BLaER1 (cell line): Measurements from ENCODE around the gene GET3.
"Not testable (repeated sequence)": the region's sequence is repeated elsewhere in the genome, so short reads cannot be mapped to it uniquely, and the experiment has no call there.

Experiments used
- H3K27ac ChIP-seq: shearing (Covaris generic); formaldehyde crosslinking; 2 replicates; pipeline ENCODE4 v1.8.1; 2022
- H3K27me3 ChIP-seq: shearing (Covaris generic); formaldehyde crosslinking; 2 replicates; pipeline ENCODE4 v1.8.1; 2022
- H3K36me3 ChIP-seq: shearing (Covaris generic); formaldehyde crosslinking; 2 replicates; pipeline ENCODE4 v1.8.1; 2022
- H3K4me1 ChIP-seq: shearing (Covaris generic); formaldehyde crosslinking; 2 replicates; pipeline ENCODE4 v1.8.1; 2022
- H3K4me2 ChIP-seq: shearing (Covaris generic); formaldehyde crosslinking; 2 replicates; pipeline ENCODE4 v1.8.1; 2022
- H3K4me3 ChIP-seq: shearing (Covaris generic); formaldehyde crosslinking; 2 replicates; pipeline ENCODE4 v1.8.1; 2022
- H3K9ac ChIP-seq: shearing (Covaris generic); formaldehyde crosslinking; 2 replicates; pipeline ENCODE4 v1.8.1; 2022
- H3K9me3 ChIP-seq: shearing (Covaris generic); formaldehyde crosslinking; 2 replicates; pipeline ENCODE4 v1.8.1; 2022
- H4K20me1 ChIP-seq: shearing (Covaris generic); formaldehyde crosslinking; 2 replicates; pipeline ENCODE4 v1.8.1; 2022
- Cebpa-rat ChIP-seq: shearing (Covaris generic); IDR thresholded peaks from 2 replicates; pipeline ENCODE4 v1.8.1; 2022

The GET3 gene

DNA sequence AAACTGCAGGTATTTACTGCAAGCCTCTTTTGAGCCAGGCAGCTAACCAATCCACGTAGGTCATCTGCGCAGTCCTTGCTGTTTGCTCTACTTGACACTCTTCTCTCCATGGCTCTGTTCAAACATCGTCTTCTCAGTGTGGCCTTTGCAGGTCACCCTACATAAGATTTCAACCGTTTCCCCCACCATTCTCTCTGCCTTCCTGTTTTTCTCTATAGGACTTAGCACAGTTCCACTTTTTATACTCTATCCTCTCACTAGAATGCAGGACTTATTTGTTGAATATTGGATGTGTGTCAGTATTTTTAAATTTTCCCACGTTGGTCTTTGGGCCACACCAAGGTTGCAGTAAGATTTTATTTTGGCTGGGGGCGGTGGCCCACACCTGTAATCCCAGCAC, 39.2 kb upstream of the GET3 start:
- Histone ChIP-seq H3K4me2 (0 out of 2 replicates have a peak overlapping the region, but pooled peaks have one; percentile 97), H3K4me1 (peaks cover 34% of the 10 kb centered on the region), H4K20me1 (peaks cover 41% of the 10 kb centered on the region), H3K27ac (no peak overlapping the region), H3K27me3 (no peaks in the 10 kb centered on the region), H3K36me3 (peaks cover 54% of the 10 kb centered on the region), H3K9me3 (no peaks in the 10 kb centered on the region), H3K4me3 (no peak overlapping the region), H3K9ac (0 out of 2 replicates have a peak overlapping the region, but pooled peaks have one; percentile 24)
- TF ChIP-seq Cebpa-rat: no peak

DNA sequence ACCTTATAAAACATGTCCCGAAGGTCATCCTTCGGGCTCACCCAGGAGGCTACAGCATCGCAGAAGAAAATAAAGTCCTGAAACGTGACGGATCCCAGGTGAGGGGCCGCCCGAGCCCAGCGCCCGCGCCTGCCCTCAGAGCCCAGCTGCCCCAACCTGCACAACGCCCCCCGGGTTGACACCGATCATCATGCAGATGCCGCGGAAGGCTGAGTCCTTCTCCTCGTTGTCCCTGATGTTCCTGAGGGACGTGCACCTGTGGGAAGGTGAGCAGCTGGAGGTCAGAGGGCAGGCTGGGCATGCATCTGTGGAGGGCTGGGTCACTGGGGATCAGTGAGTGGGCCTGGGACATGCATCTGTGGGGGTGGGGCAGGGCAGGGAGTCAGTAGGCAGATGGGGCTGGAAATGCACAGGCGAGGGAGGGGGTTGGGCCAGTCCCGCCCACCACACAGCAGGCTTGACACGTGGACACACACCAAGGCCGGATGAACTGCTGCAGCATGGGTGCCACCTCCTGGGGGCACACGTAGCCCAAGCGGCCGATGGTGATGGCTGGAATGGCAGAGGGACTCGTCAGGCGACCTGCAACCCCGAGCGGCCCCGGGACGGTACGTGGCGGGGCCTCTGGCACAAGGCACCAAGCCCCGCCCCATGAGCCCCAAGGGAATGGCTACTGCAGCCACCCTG, 35.6 kb upstream of the GET3 start:
- peaks cover 19% of the 10 kb centered on the region for H3K4me1 ChIP-seq
- H3K27ac ChIP-seq: no peak overlapping the region
- TF ChIP-seq Cebpa-rat: no peak
- H3K4me3 ChIP-seq: no peak overlapping the region
- peaks cover 90% of the 10 kb centered on the region for H3K36me3 ChIP-seq
- H4K20me1 ChIP-seq: peaks cover 74% of the 10 kb centered on the region
- no peak overlapping the region for H3K4me2 ChIP-seq
- no peaks in the 10 kb centered on the region for H3K27me3 ChIP-seq
- no peak overlapping the region for H3K9ac ChIP-seq
- no peaks in the 10 kb centered on the region for H3K9me3 ChIP-seq

DNA sequence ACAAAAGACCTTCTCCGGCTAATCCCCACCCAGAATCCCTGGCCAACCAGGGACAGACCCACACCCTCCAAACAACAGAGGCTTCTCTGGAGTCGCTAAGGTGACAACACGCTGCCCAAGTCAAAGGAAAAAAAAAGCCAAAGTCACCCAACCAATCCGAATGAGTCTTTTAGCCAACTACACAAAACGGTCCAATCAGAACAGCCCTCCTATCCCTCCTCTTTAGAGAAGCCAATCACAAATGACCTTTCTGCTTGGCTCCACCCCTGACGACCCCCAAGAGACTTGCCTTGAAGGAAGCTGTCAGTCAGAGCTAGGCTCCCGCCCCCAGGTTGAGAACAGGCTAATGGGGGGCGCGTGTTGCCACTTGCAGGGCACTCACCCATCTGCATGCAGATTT, 34.3 kb upstream of the GET3 start:
- H3K36me3 ChIP-seq: peaks cover 100% of the 10 kb centered on the region
- no peaks in the 10 kb centered on the region for H3K27me3 ChIP-seq
- no peak for TF ChIP-seq Cebpa-rat
- no peak overlapping the region for H3K9ac ChIP-seq
- H4K20me1 ChIP-seq: peaks cover 78% of the 10 kb centered on the region
- no peaks in the 10 kb centered on the region for H3K9me3 ChIP-seq
- H3K4me2 ChIP-seq: no peak overlapping the region
- H3K4me3 ChIP-seq: no peak overlapping the region
- peaks cover 6% of the 10 kb centered on the region; the same call in 1 of the 2 replicates for H3K4me1 ChIP-seq
- H3K27ac ChIP-seq: no peak overlapping the region

DNA sequence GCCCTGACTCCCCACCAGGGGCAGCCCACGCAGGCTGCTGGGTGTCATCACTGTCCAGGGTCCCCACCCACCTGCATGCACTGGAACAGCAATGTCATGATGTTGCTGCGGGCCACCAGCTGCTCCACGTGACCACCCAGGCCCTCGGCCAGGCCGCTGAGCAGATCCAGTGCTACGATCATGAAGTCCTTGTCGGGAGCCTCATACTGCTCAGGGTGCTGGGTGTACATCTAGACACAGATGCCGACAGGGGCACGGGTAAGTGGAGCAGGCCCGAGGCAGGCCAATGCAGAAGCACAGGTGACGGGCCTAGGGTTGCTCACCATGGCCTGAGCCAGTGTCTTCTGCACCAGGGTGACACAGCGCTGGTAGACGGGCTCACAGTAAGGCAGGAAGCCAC, 32.1 kb upstream of the GET3 start:
- H4K20me1 ChIP-seq: peaks cover 66% of the 10 kb centered on the region
- peaks cover 100% of the 10 kb centered on the region for H3K36me3 ChIP-seq
- no peak overlapping the region; the same call in 1 of the 2 replicates for H3K9ac ChIP-seq
- H3K9me3 ChIP-seq: no peaks in the 10 kb centered on the region
- H3K4me3 ChIP-seq: no peak overlapping the region
- no peaks in the 10 kb centered on the region for H3K27me3 ChIP-seq
- H3K27ac ChIP-seq: no peak overlapping the region
- no peak for TF ChIP-seq Cebpa-rat
- no peak overlapping the region for H3K4me2 ChIP-seq
- H3K4me1 ChIP-seq: no peaks in the 10 kb centered on the region

DNA sequence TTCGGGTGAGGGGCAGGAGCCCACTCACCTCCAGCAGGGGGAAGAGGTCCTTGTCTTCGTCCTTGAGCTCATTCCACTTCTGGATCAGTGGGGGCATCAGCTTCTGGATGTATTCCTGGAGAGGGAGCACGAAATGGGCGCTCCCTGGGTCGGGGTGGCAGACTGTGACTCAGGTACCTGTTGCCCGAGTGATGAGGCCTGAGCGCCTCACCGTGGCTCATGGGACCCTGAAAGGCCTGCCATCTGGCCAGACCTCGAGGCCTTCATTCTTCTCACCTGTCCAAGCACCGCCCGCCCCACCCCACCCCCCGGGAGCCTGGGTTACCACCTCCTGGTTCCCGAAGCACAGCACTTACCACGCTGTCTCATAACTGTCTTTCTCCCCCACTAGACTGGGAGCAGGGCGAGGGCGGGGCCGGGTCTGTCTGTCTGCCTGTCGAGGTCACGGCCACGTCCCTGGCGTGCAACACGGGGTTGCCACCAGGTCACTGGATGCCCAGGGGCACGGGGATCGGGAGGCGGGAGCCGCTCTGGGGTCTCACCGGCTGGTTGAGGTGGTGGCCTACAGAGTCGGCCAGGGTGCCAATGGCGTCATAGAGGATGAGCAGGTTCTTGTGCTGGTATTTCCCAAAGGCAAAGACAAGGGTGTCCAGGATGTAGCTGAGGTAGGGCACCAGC, 31.5 kb upstream of the GET3 start:
- H3K27me3 ChIP-seq: no peaks in the 10 kb centered on the region
- TF ChIP-seq Cebpa-rat: no peak
- peaks cover 100% of the 10 kb centered on the region for H3K36me3 ChIP-seq
- H3K9me3 ChIP-seq: no peaks in the 10 kb centered on the region
- H3K27ac ChIP-seq: no peak overlapping the region
- H3K4me3 ChIP-seq: no peak overlapping the region
- H3K9ac ChIP-seq: no peak overlapping the region
- no peak overlapping the region for H3K4me2 ChIP-seq
- peaks cover 71% of the 10 kb centered on the region for H4K20me1 ChIP-seq
- no peaks in the 10 kb centered on the region for H3K4me1 ChIP-seq

DNA sequence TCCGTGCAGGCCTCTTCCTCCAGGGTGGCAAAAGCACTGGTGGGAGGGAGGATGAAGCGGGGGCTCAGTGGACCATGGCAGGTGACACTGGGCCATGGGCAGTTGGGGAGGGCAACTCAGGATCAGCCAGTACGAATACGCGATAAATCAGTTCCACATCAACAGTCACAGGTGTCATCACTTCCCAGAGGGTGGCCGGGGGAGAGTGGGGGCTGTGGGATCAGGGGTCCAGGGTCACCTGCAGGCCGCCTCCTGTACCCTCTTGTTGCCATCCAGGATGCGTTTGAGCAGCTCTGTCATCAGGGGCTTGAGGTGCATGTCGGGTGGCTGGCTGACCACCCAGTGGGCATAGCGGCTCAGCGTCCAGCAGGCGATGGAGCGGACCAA, 31.0 kb upstream of the GET3 start:
- Histone ChIP-seq H3K36me3 (peaks cover 100% of the 10 kb centered on the region), H3K4me3 (no peak overlapping the region), H4K20me1 (peaks cover 74% of the 10 kb centered on the region)

DNA sequence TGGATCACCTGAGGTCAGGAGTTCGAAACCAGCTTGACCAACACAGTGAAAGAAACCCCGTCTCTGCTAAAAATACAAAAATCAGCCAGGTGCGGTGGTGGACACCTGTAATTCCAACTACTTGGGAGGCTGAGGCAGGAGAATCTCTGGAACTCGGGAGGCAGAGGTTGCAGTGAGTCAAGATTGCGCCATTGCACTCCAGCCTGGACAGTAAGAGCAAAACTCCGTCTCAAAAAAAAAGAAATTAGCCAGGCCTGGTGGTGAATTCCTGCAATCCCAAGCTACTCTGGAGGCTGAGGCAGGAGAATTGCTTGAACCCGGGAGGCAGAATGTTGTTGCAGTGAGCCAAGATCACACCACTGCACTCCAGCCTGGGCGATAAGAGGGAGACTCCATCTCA, 28.7 kb upstream of the GET3 start:
- Histone ChIP-seq H3K4me2 (no peak overlapping the region), H3K27me3 (no peaks in the 10 kb centered on the region), H3K36me3 (peaks cover 97% of the 10 kb centered on the region), H3K27ac (no peak overlapping the region), H3K4me1 (no peaks in the 10 kb centered on the region), H3K9me3 (no peaks in the 10 kb centered on the region), H3K9ac (no peak overlapping the region), H4K20me1 (peaks cover 69% of the 10 kb centered on the region), H3K4me3 (no peak overlapping the region)
- no peak for TF ChIP-seq Cebpa-rat

More for the DNA sequence above, 31.0 kb upstream of the GET3 start:
- TF ChIP-seq Cebpa-rat: no peak
- no peak overlapping the region for H3K27ac ChIP-seq
- H3K4me2 ChIP-seq: no peak overlapping the region
- no peaks in the 10 kb centered on the region for H3K4me1 ChIP-seq
- no peaks in the 10 kb centered on the region for H3K27me3 ChIP-seq
- H3K9me3 ChIP-seq: no peaks in the 10 kb centered on the region
- no peak overlapping the region for H3K9ac ChIP-seq

DNA sequence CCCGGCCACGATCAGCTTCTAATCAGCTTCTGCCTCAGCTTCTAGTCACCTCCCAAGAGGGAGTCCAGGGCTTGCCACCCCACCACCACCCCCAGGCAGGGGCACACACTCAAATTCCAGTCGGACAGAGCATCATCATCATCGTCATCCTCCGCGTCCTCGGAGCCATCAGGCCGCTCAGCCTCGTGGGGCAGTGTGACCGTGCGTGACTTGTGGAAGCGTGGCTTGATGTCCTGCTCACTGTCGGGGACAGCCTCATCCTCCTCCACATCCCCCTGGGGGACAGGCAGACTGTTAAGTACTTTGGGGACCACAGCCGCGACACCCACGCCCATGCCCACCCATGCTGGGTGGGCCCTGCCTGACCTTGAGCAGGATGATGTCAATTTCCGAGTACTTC, 26.1 kb upstream of the GET3 start:
- no peak overlapping the region for H3K4me2 ChIP-seq
- TF ChIP-seq Cebpa-rat: no peak
- H3K27ac ChIP-seq: no peak overlapping the region
- H3K9ac ChIP-seq: no peak overlapping the region
- H3K9me3 ChIP-seq: no peaks in the 10 kb centered on the region
- H3K4me1 ChIP-seq: no peaks in the 10 kb centered on the region
- peaks cover 72% of the 10 kb centered on the region for H4K20me1 ChIP-seq
- no peaks in the 10 kb centered on the region for H3K27me3 ChIP-seq
- H3K36me3 ChIP-seq: peaks cover 97% of the 10 kb centered on the region
- no peak overlapping the region for H3K4me3 ChIP-seq

DNA sequence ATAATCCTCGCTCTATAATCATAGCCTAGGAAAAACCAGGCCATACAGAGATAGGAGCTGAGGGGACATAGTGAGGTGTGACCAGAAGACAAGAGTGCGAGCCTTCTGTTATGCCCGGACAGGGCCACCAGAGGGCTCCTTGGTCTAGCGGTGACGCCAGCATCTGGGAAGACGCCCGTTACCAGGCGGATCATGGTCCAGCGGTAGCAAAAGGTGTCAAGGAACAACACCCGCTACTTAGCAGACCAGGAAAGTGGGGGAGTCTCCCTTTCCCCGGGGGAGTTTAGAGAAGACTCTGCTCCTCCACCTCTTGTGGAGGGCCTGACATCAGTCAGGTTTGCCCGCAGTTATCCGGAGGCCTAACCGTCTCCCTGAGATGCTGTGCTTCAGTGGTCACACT, 25.2 kb upstream of the GET3 start:
- Histone ChIP-seq H4K20me1 (peaks cover 72% of the 10 kb centered on the region), H3K36me3 (peaks cover 97% of the 10 kb centered on the region)
- not testable (repeated sequence) for H3K27ac ChIP-seq, H3K4me2 ChIP-seq, H3K27me3 ChIP-seq, H3K4me1 ChIP-seq, H3K9ac ChIP-seq, H3K9me3 ChIP-seq, H3K4me3 ChIP-seq

DNA sequence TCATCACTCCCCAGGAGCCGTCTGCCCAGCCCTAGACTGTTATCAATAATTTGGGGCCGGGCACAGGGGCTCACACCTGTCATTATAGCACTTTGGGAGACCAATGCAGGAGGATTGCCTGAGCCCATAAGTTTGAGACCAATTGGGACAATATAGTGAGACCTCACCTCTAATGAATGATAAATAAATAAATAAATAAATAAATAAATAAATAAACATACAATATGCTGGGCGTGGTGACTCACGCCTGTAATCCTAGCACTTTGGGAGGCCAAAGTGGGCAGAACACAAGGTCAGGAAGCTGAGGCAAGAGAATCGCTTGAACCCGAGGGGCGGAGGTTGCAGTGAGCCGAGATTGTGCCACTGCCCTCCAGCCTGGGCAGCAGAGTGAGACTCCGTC, 24.0 kb upstream of the GET3 start:
- not testable (repeated sequence) for H3K4me3 ChIP-seq, H3K4me2 ChIP-seq, H3K27me3 ChIP-seq, H3K9ac ChIP-seq, H3K27ac ChIP-seq, H3K9me3 ChIP-seq
- H3K36me3 ChIP-seq: peaks cover 97% of the 10 kb centered on the region
- H3K4me1 ChIP-seq: peaks cover 11% of the 10 kb centered on the region; the same call in 1 of the 2 replicates
- peaks cover 83% of the 10 kb centered on the region for H4K20me1 ChIP-seq
